HT1080 (cell line): Measurements from ENCODE around the gene COG5. TPM values are rescaled to one million over a fixed set of nuclear protein-coding genes. Genes with fewer than 3 reads are reported as not detected.

Source experiments
- DNase-seq: peaks from one replicate; pipeline ENCODE4 v3.0.0-alpha.2; 2015; ENCODE audit warnings: low read depth
- polyA plus RNA-seq, 2 experiments: library from polyadenylated mRNA; depleted of rRNA; stranded (reverse); fragments of >200 nt; gene quantifications; 2 replicates each; pipeline ENCODE4 v1.2.3, GENCODE V29; 2015
- total RNA-seq: library from RNA; depleted of rRNA; stranded (reverse); fragments of >200 nt; shearing (Covaris generic); gene quantifications from 2 replicates; pipeline ENCODE4 v1.2.3, GENCODE V29; 2014; rRNA removed

COG5 gene
- total RNA-seq: 18.2 and 28.2 TPM in 2 replicates
- polyA plus RNA-seq (2015; cell fraction: cytosol; rRNA removed): 19.7 and 24.0 TPM in 2 replicates
- 43.4 and 50.4 TPM in 2 replicates for polyA plus RNA-seq (2015; cell fraction: nucleus; rRNA removed)

DNA sequence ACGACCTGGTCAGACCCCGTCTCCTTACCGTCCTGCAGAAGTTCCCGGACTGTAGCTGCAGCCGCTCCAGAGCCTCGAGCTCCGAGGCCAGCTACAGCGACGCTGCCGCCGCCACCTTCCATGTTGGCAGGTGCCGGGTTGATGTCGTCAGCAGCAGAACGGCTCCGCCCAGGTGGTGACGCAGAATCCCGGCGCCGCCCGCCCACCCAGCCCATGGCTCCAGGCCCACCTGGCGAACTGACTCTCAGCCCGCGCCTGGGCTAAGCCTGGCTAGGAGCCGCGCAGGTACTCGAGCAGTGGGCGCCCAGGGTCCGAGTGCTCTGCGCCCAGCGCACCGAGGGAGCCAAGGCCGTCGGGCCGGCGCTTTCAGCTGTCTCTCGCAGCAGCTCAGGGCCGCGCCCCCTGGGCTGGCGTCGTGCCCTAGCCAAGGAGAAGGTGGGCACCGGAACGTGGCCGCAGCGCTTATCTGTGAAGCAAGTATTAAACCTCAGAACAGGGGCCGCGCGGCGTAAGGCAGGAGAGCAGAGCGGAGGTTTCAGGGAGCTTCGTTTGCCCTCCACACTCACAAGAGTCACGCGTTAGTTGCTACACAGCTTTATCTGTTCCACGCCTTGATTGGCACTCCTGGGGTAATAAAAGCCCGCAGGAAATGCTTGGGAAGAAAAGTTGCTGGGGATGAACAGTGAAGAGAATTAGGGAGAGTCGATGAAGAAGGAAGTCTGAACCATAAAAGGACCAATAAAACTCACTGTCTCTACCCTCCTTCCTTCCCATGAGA, at the start of gene COG5, which contains the start of gene DUS4L:
COG5 (minus strand) TSS at position 146 of the 778 bp plus-strand sequence; CDS start at position 122, 24 bp downstream.
DUS4L (plus strand) TSS at position 197 of the 778 bp plus-strand sequence. CDS start 3,100 bp downstream, outside the sequence.
- peak; percentile 80 for DNase-seq

DNA sequence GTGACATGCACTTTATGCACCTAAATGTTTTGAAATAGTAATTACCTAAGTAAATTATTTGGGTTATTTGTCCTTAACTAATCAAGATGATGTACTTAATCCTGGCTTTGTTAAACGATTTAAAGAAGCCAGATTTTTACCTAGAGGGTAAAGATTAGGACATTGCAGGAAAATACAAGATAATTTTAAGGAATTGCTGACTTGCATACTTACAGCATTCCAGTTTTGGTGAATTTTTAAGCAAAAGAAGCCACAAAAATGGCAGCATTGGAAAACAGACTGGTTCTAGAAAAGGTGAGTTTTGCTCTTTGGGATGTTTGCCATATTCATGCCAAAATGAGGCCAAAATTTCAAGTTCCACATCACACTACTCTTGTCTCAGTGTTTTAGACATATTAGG, 49.7 kb upstream of the COG5 start:
- no peak for DNase-seq

DNA sequence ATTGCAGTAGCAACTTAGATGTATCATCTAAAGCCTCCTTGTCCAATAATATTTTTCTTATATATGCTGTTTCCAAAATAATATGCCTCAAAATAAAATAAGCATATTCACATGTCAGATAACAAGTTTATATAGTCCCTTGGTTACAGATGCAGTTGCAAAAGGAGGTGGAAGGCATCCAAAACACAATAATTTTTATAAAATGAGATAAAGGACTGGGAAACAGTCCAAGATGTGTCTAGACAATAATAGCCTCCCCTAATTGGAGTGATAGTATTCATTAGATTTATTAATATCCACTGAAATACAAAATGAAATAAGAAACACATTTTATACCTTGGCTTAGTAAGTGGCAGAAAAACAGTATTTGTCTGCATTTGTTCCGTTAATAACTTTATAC, 46.6 kb upstream of the COG5 start:
- no peak for DNase-seq

DNA sequence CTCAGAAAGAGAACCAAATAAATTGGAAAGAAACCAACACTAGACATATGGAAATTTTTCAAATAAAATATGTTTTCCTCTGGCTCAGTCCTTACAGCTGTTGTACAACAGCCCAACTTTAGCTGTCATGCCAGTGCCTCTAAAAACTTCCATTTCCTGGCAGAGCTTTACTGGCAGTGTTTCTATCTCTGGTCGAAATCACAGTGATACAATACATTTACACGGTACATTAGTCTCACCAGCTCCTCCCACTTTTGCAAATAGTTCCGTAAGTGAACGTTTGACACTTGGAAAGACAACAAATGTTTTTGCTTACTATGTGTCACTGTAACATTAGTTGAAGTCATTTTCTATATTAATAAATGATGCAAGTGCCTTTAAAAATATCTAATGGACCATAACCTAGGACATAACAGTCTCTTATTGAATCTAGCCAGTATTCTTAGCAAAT, 46.1 kb upstream of the COG5 start:
- no peak for DNase-seq

DNA sequence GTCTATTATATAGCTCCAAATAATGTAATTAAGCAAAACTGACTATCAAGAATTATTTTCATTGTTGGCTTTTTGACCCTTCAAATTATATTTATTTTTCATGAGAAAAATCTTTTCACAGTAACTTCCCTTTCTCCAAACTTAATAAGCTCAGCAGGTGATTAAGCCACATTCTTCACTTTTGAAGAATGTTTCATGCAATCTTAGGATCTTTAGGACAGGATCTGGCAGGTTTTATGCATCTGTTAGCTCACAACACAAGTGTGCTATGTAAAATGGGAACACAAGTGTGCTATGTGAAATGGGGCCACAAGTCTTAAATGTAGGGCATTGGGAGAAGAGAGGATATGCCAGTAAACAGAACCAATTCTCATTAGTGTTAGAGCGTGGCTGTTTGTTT, 42.6 kb upstream of the COG5 start:
- DNase-seq: no peak

DNA sequence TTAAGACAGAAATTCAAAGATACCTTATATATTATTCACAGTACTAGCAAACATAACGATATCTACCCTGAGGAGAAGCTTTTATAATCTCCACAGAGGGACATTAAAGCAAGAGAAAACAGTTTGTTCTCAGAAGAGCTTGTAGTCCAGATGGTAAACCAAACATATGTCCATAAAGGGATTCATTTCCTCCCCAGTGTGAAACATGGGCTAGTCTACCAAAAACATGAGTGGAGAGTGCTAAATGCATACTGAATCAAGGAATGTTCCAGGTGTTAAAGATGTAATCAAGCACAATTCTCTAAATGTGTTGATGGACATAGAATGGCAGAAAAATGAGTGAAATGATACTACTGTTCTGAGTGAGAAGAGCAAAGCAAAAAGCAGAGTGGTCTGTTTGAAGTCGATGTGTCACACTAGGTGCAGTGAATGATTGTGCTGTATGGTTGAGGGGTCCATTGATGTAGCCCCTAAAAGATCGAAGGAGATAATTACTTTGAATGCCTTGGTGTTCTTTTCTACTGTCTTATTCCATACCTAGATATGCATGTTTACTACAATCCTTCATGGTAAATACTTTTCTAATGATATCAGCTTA, 41.6 kb upstream of the COG5 start:
- no peak for DNase-seq

DNA sequence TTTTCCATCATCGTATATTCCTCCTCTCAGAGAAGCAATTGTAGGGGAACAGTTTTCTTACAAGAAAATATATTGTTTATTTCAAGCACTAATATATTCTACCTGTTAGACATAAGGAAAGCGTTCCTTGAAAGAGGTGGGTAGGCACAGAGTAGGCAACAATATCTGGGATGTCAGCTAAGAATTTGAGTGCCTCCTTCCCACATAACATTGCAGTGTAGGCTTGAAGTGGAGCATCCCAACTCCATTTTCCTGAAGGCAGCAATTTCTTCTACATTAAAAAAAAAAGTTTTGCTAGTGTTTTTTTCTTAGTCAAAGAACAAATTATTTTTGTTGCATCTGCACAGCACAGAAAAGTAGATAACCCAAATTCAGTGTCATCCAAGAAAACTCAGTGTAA, 37.1 kb upstream of the COG5 start:
- no peak for DNase-seq

DNA sequence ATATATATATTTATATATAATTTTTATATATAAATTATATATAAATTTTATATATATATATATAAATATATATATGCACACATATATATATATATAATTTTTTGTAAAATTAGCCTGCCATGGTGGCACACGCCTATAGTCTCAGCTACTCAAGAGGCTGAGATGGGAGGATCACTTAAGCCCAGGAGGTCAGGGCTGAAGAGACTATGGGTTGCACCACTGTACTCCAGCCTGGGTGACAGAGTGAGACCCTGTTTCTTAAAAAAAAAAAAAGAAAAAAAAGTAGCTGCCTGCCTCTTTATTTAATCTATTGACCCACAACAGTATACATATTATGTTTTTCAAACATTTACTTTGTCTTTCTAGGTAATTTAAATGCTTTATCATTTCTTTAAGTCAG, 35.5 kb upstream of the COG5 start:
- no peak for DNase-seq

DNA sequence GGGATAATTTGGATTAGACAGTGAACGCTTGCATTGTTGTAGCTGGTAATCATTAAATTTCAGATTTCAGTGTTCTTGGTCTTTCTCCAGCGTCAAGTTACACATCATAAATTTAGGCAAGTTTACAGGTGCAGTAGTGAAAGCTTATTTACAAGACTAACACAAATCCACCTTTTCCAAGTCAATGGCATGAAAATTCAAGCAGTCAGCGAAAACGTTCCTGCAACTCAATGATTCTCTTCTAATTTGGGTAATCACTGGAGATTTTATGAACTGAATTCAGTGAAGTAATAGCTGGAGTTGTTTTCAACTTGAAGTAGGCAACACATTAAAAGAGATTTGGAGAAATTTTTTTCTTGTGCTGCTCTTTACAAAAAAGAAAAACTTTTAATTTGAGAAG, 34.2 kb upstream of the COG5 start:
- DNase-seq: no peak

DNA sequence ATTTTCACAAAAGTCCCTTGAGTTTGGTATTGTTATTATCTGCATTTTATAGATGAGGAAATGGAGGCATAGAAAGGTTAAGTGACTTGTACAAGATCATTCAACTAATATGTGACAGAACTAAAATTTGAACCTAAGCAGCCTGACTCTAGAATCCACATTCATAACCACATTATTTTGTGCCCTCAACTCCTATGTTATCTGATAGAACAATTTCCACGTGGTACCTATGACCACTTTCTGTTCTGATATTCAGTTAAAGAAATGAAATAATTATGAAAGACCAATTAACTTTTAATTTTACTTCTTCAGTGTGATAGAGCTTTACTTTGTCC, 33.8 kb upstream of the COG5 start:
- DNase-seq: no peak

DNA sequence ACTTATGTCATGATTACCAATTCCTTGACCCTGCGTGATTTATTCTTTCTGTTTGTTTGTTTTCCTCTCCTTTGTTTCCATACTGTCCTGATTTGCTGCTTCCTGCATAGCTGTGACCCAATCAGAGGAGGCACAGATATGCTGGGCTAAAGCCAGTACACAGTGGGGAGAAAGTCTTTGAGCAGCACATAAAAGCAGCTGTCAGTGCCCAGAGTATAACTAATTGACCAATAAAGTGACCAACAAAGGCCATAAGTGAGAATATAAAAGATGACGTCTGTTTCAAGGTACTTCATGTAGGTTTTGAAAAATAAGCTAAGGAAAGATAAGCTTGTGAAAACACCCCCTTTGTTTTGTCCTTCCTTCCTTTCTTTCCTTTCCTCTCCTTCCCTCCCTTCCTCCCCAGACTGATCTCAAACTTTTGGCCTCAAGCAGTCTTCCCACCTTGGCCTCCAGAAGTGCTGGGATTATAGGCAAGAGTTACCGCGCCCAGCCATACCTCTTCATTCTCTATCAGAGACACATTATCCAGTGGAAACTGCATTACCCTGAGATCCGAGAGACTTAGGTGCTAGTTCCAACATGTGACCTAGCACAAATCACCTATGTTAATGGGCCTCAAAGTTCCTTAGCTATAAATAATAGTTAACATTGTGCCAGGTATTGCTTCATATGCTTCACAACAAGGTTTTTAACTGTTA, 33.3 kb upstream of the COG5 start:
- no peak for DNase-seq

DNA sequence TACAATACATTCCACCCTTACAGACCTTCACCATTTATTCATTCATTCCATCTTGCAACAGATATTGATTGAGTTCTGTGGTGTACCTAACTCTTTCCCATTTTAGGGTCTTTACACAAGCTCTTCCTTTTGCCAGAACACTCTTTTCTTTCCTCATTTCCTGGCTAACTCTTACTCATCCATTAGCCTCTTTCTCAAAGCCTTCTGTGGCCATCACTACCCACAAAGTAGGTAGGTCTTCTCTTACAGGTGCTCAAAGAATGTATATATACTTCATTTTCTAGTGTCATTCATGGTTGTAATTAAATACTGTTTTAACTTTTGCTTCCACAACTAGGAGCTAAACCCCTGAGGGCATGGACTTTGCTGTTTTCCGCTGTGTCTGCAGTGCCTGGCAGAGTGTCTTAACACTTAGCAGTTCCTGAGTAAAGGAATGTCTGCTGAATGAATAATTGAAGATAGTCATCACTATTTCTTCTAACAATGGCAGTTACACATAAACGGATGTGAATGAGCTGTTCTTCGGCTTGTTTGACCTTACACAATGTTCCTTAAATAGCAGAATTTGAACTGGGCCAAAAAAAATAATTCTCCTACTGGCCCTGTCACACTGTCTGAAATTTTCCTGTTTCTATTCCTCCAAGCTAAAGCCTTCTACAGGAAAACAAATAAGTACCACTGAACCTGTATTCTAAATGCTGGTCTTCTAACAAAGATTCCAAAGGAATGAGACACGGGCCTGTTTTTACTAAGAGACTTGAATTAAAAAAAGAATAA, 31.4 kb upstream of the COG5 start:
- DNase-seq: peak; percentile 99

DNA sequence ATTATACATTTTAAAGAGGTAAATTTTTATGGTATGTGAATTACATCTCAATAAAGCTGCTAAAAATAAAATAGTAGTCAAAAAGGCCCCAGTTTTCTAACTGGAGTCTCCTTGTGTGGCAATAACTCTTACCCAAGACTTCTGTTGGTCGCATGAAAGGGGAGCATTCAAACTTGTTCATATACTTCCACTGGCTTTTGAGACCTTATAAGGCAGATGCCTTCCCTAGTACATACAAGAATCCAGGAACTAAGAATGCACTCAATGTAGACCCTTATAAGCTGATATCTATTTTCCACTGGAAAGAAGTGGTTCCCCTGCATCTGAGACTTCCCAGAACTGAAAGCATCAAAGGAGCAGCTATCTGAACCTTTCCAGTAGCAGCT, 29.3 kb upstream of the COG5 start:
- DNase-seq: no peak

DNA sequence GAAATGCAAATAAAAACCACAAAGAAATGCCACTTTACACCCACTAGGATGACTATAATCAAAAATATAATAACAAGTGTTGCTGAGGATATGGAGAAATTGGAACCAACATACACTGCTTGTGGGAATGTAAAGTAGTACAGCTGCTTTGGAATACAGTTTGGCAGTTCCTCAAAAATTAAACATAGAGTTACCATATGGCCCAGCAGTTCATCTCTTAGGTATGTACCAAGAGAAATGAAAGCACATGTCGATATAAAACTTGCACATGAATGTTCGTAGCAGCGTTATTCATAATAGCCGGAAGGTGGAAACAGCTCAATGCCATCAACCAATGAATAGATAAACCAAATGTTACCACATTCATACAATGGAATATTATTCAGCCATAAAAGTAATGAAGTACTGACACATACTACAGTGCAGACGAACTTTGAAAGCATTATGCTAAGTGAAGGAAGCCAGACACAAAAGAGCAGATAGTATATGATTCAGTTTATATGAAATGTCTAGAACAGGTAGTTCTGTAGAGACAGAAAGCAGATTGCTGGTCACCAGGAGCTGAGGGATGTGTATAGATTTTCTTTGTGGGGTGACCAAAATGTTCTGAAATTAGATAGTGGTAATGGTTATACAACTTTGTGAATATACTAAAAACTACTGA, 28.8 kb upstream of the COG5 start:
- DNase-seq: no peak

DNA sequence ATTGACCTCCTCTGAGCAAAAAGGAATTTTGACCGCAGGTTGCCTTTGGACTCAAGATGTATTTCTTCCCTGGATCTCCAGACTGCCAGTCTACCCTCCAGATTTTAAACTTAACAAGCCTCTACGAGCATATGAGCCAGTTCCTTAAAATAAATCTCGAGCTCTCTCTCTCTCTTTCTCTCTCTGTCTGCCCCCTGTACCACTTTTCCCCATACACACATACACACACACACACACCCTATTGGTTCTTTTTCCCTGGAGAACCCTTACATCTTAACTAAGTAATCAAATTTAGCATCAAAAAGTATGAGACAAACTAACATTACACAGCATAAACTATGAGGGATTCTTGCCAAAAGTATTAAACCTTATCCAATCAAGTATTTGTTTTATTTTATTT, 27.7 kb upstream of the COG5 start:
- DNase-seq: no peak

DNA sequence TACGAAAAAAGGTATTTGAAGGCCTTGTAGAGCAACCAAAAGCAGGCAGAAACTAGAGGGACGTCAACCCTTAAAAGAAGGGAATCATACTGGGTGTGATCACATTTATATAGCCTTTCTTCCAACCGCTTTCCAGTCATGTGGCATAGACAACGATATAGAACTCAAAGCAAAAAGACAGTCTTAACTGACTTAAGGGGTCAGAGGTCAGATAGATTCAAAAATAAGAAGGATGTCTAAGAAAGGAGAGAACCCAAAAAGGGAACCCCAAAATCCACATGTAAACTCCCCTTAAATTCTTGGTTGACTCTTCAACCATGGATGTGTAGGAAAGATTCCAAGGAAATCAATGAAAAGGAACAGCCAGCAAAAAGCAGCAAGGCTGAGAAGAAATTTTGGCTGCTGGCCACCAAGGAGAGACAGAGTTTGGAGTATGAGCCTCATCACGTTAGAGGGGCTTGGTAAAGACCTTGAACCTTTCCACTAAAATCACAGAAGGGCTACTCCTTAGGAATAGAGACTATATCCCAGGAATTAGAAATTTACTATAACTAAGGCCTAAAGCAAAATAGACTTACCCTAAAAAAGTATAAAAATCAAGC, 24.9 kb upstream of the COG5 start:
- no peak for DNase-seq

DNA sequence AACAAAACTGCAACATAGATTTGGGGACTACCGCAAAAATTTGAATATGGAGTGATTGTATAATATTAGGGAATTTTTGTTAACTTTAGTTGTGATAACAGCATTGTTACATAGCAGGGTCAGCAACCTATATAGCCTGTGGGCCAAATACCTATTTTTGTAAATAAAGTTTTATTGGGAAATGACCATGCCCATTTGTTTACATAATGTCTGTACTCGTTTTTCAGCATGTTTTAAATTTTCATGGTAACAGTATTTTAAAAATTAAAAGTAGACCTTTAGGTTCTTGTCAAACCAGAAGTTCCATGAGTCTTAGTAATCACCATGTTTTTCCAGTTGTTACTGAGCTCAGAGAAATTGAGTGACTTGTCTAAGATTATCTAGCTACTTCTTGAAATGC, 21.0 kb upstream of the COG5 start:
- DNase-seq: no peak

DNA sequence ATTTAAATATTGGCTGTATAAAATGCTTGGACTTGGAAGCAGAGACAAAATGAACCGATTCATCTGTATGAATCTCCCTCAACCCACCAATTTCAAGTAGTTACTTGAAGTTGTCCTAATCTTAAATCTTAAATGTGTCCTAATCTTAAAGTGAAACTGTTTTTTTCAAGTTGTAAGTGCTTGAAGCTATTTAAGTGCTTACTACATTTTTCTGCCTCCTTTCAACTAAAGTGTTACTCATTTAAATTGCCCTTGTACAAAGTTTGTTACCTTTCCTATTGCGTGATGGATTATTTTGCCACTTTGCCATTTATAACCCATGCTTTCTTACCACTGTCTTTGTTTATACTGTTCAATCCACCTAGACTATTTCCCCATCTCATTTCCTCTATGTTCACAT, 19.2 kb upstream of the COG5 start:
- no peak for DNase-seq

DNA sequence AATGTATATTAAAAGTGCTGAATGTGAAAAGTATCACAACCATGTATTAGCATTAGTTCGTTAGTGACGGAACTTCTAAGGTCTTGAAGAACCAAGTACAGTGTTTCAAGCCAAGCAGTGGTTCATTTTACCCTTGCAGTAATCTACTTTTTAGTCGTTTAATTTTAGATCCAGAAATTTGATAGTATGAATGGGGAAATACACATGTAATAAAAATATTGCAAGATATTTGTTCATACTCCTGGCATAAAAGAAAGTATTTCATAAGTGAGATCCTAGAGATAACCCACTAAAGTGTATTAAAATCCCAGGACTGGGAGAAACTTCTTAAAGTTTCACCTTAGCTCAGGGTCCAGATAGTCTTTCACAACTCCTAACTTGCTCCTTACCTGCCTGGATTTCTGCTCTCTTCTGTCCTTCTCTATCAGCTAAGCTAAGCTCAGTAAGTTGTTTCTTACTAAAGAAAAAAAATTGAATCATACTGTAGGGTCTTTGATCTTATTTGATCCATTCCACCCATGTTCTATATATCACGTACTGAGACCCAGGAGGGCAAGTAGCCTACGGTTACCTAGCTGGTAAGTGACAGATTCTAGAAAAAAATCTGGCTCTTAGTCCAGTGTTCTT, 17.8 kb upstream of the COG5 start:
- no peak for DNase-seq
